Smooth muscle cell (in vitro differentiated cells): ENCODE data around the gene NOL8. TPM values are rescaled to one million over a fixed set of nuclear protein-coding genes. Genes with fewer than 3 reads are reported as not detected.

Source experiments
- DNase-seq: peaks from one replicate; lab custom pipeline; 2025; ENCODE audit not compliant: unreplicated experiment; lab: John Stamatoyannopoulos, UW
- H2AFZ ChIP-seq: fragments of 200-600 bp; sonication (generic); 2 replicates; pipeline ENCODE4 v1.6.0; 2016; ENCODE audit warnings: antibody characterized with exemption, low read depth, mild to moderate bottlenecking
- H3F3A ChIP-seq: fragments of 200-600 bp; sonication (generic); 2 replicates; pipeline ENCODE4 v1.6.0; 2017; ENCODE audit warnings: antibody characterized with exemption, low read depth
- H3K27ac ChIP-seq: fragments of 200-600 bp; sonication (generic); 2 replicates; pipeline ENCODE4 v1.5.1; 2016; ENCODE audit warnings: low read depth, mild to moderate bottlenecking
- H3K27me3 ChIP-seq: fragments of 200-600 bp; sonication (generic); 2 replicates; pipeline ENCODE4 v1.6.1; 2016; ENCODE audit warnings: low read depth, mild to moderate bottlenecking
- H3K36me3 ChIP-seq: fragments of 200-600 bp; sonication (generic); 2 replicates; pipeline ENCODE4 v1.5.1; 2016; ENCODE audit warnings: low read depth
- H3K4me1 ChIP-seq: fragments of 200-600 bp; sonication (generic); 2 replicates; pipeline ENCODE4 v1.5.1; 2016; ENCODE audit warnings: low read depth
- H3K4me2 ChIP-seq: fragments of 200-600 bp; sonication (generic); 2 replicates; pipeline ENCODE4 v1.6.0; 2016; ENCODE audit warnings: mild to moderate bottlenecking
- H3K4me3 ChIP-seq: fragments of 200-600 bp; sonication (generic); 2 replicates; pipeline ENCODE4 v1.5.1; 2016; ENCODE audit warnings: mild to moderate bottlenecking
- H3K79me2 ChIP-seq: fragments of 200-600 bp; sonication (generic); 2 replicates; pipeline ENCODE4 v1.6.0; 2016; ENCODE audit warnings: low read depth, mild to moderate bottlenecking
- H3K9ac ChIP-seq: fragments of 200-600 bp; sonication (generic); 2 replicates; pipeline ENCODE4 v1.6.0; 2016; ENCODE audit warnings: low read depth
- H3K9me3 ChIP-seq: fragments of 200-600 bp; sonication (generic); replicated peaks from 2 replicates; pipeline ENCODE4 v1.5.1; 2016; ENCODE audit warnings: low read depth
- H4K20me1 ChIP-seq: fragments of 200-600 bp; sonication (generic); 2 replicates; pipeline ENCODE4 v1.6.0; 2016; ENCODE audit warnings: low read depth
- WGBS: methylation state at CpG from one replicate; pipeline ENCODE4 v1.1.7; 2016; ENCODE audit warnings: low lambda C conversion rate; 5-methylcytosine and 5-hydroxymethylcytosine counted together
- polyA plus RNA-seq: library from polyadenylated mRNA; unstranded; fragments of >200 nt; fragmentation: Nextera tagmentation; extraction: Ambion mirVana; gene quantifications from 2 replicates; pipeline ENCODE4 v1.2.1, GENCODE V29; 2016
- total RNA-seq: library from RNA; depleted of rRNA; stranded (reverse); fragments of >200 nt; gene quantifications from 2 replicates; pipeline ENCODE4 v1.2.3, GENCODE V29; 2014
- TF ChIP-seq, protein P1 (sequence below): fragments of 200-600 bp; sonication (generic); IDR thresholded peaks from 2 replicates; pipeline ENCODE4 v1.5.1; 2017; ENCODE audit warnings: borderline replicate concordance, mild to moderate bottlenecking, antibody characterized with exemption; ENCODE audit not compliant: insufficient read depth, poor library complexity, severe bottlenecking

NOL8 gene
- total and polyA plus RNA-seq, 2 experiments from 2014 or later, result 15.1 to 21.3 TPM

GRCh38 chr9:92325991-92326500, 896 bp upstream of the NOL8 start:
- no peaks in the 10 kb centered on the region for H3K9me3 ChIP-seq
- H3K9ac ChIP-seq, result peak overlapping the region; percentile 98
- no peaks in the 10 kb centered on the region for H4K20me1 ChIP-seq
- no peak for DNase-seq
- H3K27me3 ChIP-seq, result no peaks in the 10 kb centered on the region
- no peaks in the 10 kb centered on the region for H3F3A ChIP-seq
- H3K36me3 ChIP-seq, result peaks cover 6% of the 10 kb centered on the region
- peaks cover 19% of the 10 kb centered on the region for H3K4me1 ChIP-seq
- WGBS, result 3% methylated on average over 30 of the region's 30 CpGs
- H2AFZ ChIP-seq, result peak overlapping the region; percentile 94
- H3K4me3 ChIP-seq, result peak overlapping the region; percentile 70
- H3K4me2 ChIP-seq, result peak overlapping the region; percentile 98
- H3K79me2 ChIP-seq, result peaks cover 29% of the 10 kb centered on the region
- peak overlapping the region; percentile 97 for H3K27ac ChIP-seq
- TF ChIP-seq, protein P1, sequence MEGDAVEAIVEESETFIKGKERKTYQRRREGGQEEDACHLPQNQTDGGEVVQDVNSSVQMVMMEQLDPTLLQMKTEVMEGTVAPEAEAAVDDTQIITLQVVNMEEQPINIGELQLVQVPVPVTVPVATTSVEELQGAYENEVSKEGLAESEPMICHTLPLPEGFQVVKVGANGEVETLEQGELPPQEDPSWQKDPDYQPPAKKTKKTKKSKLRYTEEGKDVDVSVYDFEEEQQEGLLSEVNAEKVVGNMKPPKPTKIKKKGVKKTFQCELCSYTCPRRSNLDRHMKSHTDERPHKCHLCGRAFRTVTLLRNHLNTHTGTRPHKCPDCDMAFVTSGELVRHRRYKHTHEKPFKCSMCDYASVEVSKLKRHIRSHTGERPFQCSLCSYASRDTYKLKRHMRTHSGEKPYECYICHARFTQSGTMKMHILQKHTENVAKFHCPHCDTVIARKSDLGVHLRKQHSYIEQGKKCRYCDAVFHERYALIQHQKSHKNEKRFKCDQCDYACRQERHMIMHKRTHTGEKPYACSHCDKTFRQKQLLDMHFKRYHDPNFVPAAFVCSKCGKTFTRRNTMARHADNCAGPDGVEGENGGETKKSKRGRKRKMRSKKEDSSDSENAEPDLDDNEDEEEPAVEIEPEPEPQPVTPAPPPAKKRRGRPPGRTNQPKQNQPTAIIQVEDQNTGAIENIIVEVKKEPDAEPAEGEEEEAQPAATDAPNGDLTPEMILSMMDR, result no peak

- Histone ChIP-seq H3K79me2 (peaks cover 29% of the 10 kb centered on the region), H3K4me1 (peaks cover 19% of the 10 kb centered on the region), H3F3A (no peaks in the 10 kb centered on the region), H3K4me3 (peak overlapping the region; percentile 70), H3K36me3 (peaks cover 6% of the 10 kb centered on the region), H3K27me3 (no peaks in the 10 kb centered on the region), H2AFZ (peak overlapping the region; percentile 94), H3K4me2 (peak overlapping the region; percentile 98), H3K27ac (peak overlapping the region; percentile 97), H3K9me3 (no peaks in the 10 kb centered on the region), H4K20me1 (no peaks in the 10 kb centered on the region), H3K9ac (peak overlapping the region; percentile 98)
- DNase-seq, result no peak
- TF ChIP-seq, protein P1, result no peak
- WGBS, result under 1% methylated on average over 12 of the region's 12 CpGs
These were observed 271 bp downstream of the NOL8 start for GRCh38 chr9:92324889-92325268.

GRCh38 chr9:92324431-92324830, 719 bp downstream of the NOL8 start:
- Histone ChIP-seq H3K4me2 (peak overlapping the region; percentile 98), H4K20me1 (no peaks in the 10 kb centered on the region), H3K9me3 (no peaks in the 10 kb centered on the region), H3K27me3 (no peaks in the 10 kb centered on the region), H3K9ac (peak overlapping the region; percentile 98), H3K27ac (peak overlapping the region; percentile 97), H2AFZ (no peak overlapping the region), H3K4me3 (peak overlapping the region; percentile 70), H3K36me3 (peaks cover 6% of the 10 kb centered on the region), H3K79me2 (peaks cover 25% of the 10 kb centered on the region), H3F3A (no peaks in the 10 kb centered on the region), H3K4me1 (peaks cover 19% of the 10 kb centered on the region)
- TF ChIP-seq, protein P1, result no peak
- WGBS, result 41% methylated on average over 2 of the region's 2 CpGs
- DNase-seq, result no peak

DNA sequence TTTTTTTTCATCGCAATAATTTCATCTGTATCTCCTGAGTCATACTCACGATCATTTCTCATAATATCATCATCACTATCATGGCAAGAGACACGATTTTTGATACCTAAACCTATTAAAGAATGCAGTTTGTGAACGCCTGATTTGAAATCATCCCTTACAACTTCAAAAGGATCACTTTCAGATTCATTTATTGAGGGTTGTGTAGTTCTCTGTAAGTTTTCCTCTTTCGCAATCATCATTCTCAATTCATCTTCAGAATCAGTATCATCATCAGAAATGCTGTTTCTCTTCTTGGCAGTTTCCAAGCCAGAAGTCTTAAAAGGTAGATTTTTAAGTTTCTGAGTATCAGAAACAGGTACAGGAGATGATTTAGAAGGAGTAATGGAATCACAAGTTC, 9.7 kb downstream of the NOL8 start:
- Histone ChIP-seq H3F3A (no peaks in the 10 kb centered on the region), H3K79me2 (peaks cover 26% of the 10 kb centered on the region), H3K4me3 (no peak overlapping the region), H4K20me1 (peaks cover 7% of the 10 kb centered on the region), H3K9ac (no peak overlapping the region), H3K4me1 (no peaks in the 10 kb centered on the region), H3K27ac (no peak overlapping the region), H3K9me3 (no peaks in the 10 kb centered on the region), H3K36me3 (peaks cover 8% of the 10 kb centered on the region), H3K4me2 (no peak overlapping the region), H2AFZ (no peak overlapping the region), H3K27me3 (no peaks in the 10 kb centered on the region)
- TF ChIP-seq, protein P1, result no peak
- DNase-seq, result no peak
- 98% methylated on average over 5 of the region's 5 CpGs for WGBS
